Caco-2 (cell line): ENCODE measurements around the gene TBX10. TPM values are rescaled to one million over a fixed set of nuclear protein-coding genes. Genes with fewer than 3 reads are reported as not detected.

Experiments used
- BruUV-seq: library from RNA; stranded (reverse); fragments of 400-500 nt; replicated peaks from 2 replicates; lab custom pipeline; 2021; lab: Mats Ljungman, UMichigan
- CTCF ChIA-PET: fragments of 300-600 bp; sonication (Branson Sonifier 250); formaldehyde crosslinking; loops from one replicate; lab custom pipeline; 2022; ENCODE audit warnings: antibody characterized with exemption; lab: Charles Lee
- POLR2A ChIA-PET: fragments of 300-600 bp; sonication (Branson Sonifier 250); formaldehyde crosslinking; loops from one replicate; lab custom pipeline; 2022; ENCODE audit warnings: antibody characterized with exemption; lab: Charles Lee
- DNase-seq, 2 experiments: peaks; one replicate each; pipeline versions ENCODE4 v3.0.0 to v3.0.0-alpha.2; 2020 to 2022
- H3K27me3 ChIP-seq: replicated peaks from 2 replicates; pipeline ENCODE4 v1.6.0; 2011; ENCODE audit warnings: low read length; ENCODE audit not compliant: control insufficient read depth, insufficient read depth
- H3K36me3 ChIP-seq: 2 replicates; pipeline ENCODE4 v1.5.1; 2011; ENCODE audit warnings: low read length; ENCODE audit not compliant: control insufficient read depth, insufficient read depth
- H3K4me1 ChIP-seq: fragments of 250-450 bp; sonication (Bioruptor Pico); 2 replicates; pipeline ENCODE4 v1.5.1; 2020; ENCODE audit warnings: mild to moderate bottlenecking
- H3K4me3 ChIP-seq: 2 replicates; pipeline ENCODE4 v1.5.1; 2011; ENCODE audit warnings: low read depth, mild to moderate bottlenecking, control low read depth, low read length
- H3K9me3 ChIP-seq: fragments of 250-450 bp; sonication (Bioruptor Pico); 2 replicates; pipeline ENCODE4 v1.5.1; 2020; ENCODE audit warnings: mild to moderate bottlenecking, moderate library complexity
- H3K27ac Mint-ChIP-seq: one replicate; pipeline ENCODE4 v1.8.0; 2022; ENCODE audit warnings: mixed read lengths; ENCODE audit not compliant: unreplicated experiment
- H3K27me3 Mint-ChIP-seq: one replicate; pipeline ENCODE4 v1.8.0; 2022; ENCODE audit warnings: mixed read lengths; ENCODE audit not compliant: insufficient read depth, unreplicated experiment
- H3K36me3 Mint-ChIP-seq: one replicate; pipeline ENCODE4 v1.8.0; 2022; ENCODE audit warnings: mild to moderate bottlenecking, mixed read lengths; ENCODE audit not compliant: insufficient read depth, unreplicated experiment
- H3K4me1 Mint-ChIP-seq: one replicate; pipeline ENCODE4 v1.8.0; 2022; ENCODE audit warnings: low read depth, mixed read lengths; ENCODE audit not compliant: unreplicated experiment
- H3K4me3 Mint-ChIP-seq: one replicate; pipeline ENCODE4 v1.8.0; 2022; ENCODE audit warnings: mild to moderate bottlenecking, moderate library complexity, mixed read lengths; ENCODE audit not compliant: unreplicated experiment
- H3K9me3 Mint-ChIP-seq: one replicate; pipeline ENCODE4 v1.8.0; 2022; ENCODE audit warnings: mixed read lengths; ENCODE audit not compliant: unreplicated experiment
- intact Hi-C: fragments of 100-400 bp; cut with micrococcal nuclease; formaldehyde crosslinking; loops from one replicate; pipeline ENCODE4 v1.10.0; 2022; ENCODE audit not compliant: unreplicated experiment
- total RNA-seq: library from RNA; stranded (reverse); gene quantifications from 2 replicates; pipeline ENCODE4 v1.2.3, GENCODE V29; 2022
- TF ChIP-seq, protein P1 (sequence below), 2 experiments: fragments of 200-600 bp in 1 of 2; IDR thresholded peaks; 1 replicate in 1 of 2; 2 replicates in 1 of 2; pipeline versions ENCODE4 v1.5.1 to v1.8.0; 2011 to 2022; ENCODE audit warnings: antibody characterized with exemption in 1 of 2, control low read depth in 1 of 2, inconsistent platforms in 1 of 2, low read depth in 1 of 2, low read length in 1 of 2, mild to moderate bottlenecking in 1 of 2, moderate library complexity in 1 of 2; ENCODE audit not compliant: insufficient read depth in 1 of 2, severe bottlenecking in 1 of 2, unreplicated experiment in 1 of 2

Gene TBX10
- total RNA-seq, 1 experiment from 2014 or later: not detected

DNA sequence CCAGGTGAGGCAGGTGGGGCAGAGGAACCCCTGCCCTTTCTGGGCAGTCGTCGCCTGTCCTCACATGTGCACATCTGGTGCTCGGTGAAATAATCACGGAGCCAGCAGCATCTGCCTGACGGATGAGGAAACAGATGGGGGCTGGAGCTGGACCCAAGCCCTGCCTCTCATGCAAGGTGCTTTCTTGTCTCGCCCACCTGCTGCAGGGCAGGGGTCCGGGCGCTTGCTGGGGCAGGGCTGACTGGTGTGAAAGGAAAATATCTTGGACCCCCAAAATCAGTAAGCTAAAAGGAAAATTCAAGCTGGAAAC lies 31.6 kb upstream of the TBX10 start:
- TF ChIP-seq, protein P1, sequence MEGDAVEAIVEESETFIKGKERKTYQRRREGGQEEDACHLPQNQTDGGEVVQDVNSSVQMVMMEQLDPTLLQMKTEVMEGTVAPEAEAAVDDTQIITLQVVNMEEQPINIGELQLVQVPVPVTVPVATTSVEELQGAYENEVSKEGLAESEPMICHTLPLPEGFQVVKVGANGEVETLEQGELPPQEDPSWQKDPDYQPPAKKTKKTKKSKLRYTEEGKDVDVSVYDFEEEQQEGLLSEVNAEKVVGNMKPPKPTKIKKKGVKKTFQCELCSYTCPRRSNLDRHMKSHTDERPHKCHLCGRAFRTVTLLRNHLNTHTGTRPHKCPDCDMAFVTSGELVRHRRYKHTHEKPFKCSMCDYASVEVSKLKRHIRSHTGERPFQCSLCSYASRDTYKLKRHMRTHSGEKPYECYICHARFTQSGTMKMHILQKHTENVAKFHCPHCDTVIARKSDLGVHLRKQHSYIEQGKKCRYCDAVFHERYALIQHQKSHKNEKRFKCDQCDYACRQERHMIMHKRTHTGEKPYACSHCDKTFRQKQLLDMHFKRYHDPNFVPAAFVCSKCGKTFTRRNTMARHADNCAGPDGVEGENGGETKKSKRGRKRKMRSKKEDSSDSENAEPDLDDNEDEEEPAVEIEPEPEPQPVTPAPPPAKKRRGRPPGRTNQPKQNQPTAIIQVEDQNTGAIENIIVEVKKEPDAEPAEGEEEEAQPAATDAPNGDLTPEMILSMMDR (IDR thresholded peaks at IDR 0.05; ENCODE audit: insufficient read depth in 1 of 2, low read depth in 1 of 2, low read length in 1 of 2, severe bottlenecking in 1 of 2, unreplicated experiment in 1 of 2): no peak
- intact Hi-C loops: no loop called here
- H3K27me3 Mint-ChIP-seq: peaks cover under 1% of the 10 kb centered on the region
- H3K27ac Mint-ChIP-seq: no peak overlapping the region
- H3K36me3 ChIP-seq: no peaks in the 10 kb centered on the region
- peaks cover 3% of the 10 kb centered on the region for H3K9me3 Mint-ChIP-seq
- H3K4me3 Mint-ChIP-seq: no peak overlapping the region
- H3K36me3 Mint-ChIP-seq: no peaks in the 10 kb centered on the region
- peaks cover 19% of the 10 kb centered on the region for H3K4me1 ChIP-seq
- H3K4me3 ChIP-seq: no peak overlapping the region
- BruUV-seq: no TSS peak
- DNase-seq: no peak
- H3K4me1 Mint-ChIP-seq: peaks cover 14% of the 10 kb centered on the region
- no peaks in the 10 kb centered on the region for H3K27me3 ChIP-seq
- POLR2A ChIA-PET: no interaction called here
- CTCF ChIA-PET: interaction anchor here (0.6 to 1.8 kb wide), 3 partner anchors 12 to 546 kb away, joined by 4 to 7 read pairs (median 4); partner anchors contain the start of gene NUDT8
- peaks cover 6% of the 10 kb centered on the region for H3K9me3 ChIP-seq

DNA sequence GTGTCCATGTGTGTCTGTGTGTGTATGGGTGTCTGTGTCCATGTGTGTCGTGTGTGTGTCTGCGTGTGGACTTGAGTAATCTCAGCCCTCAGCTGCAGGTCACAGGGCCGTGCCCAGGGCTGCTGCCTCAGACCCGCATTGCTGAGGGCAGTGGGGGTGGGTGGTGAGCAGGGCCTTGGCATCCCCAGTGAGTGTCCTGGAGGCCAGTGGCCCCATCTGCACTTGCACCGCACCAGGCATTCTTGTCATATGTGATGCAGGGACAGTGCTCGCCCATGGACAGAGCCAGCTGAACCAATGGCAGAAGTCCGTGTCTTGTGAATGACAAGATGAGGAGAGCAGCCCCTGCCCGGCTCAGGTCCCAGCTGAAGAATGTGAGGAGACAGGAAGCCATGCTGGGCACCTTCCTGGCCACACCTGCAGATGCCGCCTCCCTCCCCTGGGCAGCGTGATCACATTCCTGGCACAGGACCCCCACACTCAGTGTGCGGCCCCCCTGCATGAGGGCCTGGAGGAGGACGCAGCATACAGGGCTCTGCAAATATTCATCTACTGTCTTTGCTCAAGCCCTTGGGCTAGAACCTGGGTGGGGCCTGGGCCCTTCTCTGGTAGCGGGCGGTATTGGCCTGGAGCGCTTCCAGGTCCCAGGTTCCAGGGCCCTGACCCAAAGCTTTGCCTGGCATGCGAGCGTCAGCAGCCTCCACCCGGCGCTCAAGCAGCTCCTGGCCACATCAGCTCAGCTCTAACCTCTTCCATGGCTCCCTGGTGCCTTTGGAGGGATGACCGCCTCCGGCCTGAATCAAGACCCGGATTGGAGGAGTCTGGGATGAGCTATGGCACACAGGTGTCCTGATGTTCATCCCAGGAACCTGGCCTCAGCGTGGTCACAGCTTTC lies 31.0 kb upstream of the TBX10 start:
- intact Hi-C loops: no loop called here
- TF ChIP-seq, protein P1 (IDR thresholded peaks at IDR 0.05; ENCODE audit: insufficient read depth in 1 of 2, low read depth in 1 of 2, low read length in 1 of 2, severe bottlenecking in 1 of 2, unreplicated experiment in 1 of 2): no peak
- no peaks in the 10 kb centered on the region for H3K27me3 Mint-ChIP-seq
- Histone ChIP-seq H3K27me3 (no peaks in the 10 kb centered on the region), H3K9me3 (no peaks in the 10 kb centered on the region; the same call in 1 of the 2 replicates), H3K4me3 (no peak overlapping the region), H3K36me3 (no peaks in the 10 kb centered on the region), H3K4me1 (peaks cover 19% of the 10 kb centered on the region)
- no peaks in the 10 kb centered on the region for H3K36me3 Mint-ChIP-seq
- ChIA-PET CTCF (interaction anchor here (1.4 to 1.8 kb wide), 2 partner anchors 11 to 40 kb away, joined by 4 to 7 read pairs; partner anchors contain the start of gene NUDT8), POLR2A (no interaction called here)
- no peak overlapping the region for H3K27ac Mint-ChIP-seq
- H3K4me3 Mint-ChIP-seq: no peak overlapping the region
- DNase-seq: peak in 1 of 2 experiments; percentile 57
- peaks cover 14% of the 10 kb centered on the region for H3K4me1 Mint-ChIP-seq
- BruUV-seq: no TSS peak
- H3K9me3 Mint-ChIP-seq: no peaks in the 10 kb centered on the region

DNA sequence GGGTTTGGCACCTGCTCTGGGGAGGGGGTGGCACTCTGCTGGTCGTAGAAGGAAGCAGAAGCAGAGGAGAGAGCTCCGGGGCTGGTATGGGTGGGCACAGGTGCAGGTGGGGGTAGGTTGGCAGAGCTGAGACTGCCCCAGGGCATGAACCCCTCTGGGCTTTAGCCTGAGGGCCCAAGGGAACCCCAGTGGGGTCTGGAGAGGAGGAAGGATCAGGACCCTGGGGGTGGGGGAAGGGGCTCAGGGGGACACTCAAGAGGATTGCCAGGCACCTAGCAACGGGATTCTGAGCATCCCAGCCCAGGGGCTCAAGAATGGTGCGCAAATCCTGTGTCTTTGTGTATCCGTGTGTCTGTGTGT lies 28.6 kb upstream of the TBX10 start:
- no peaks in the 10 kb centered on the region for H3K27me3 ChIP-seq
- H3K4me3 ChIP-seq: no peak overlapping the region
- intact Hi-C loops: no loop called here
- Mint-ChIP-seq H3K27ac (no peak overlapping the region), H3K4me3 (no peak overlapping the region), H3K36me3 (peaks cover under 1% of the 10 kb centered on the region), H3K27me3 (no peaks in the 10 kb centered on the region), H3K9me3 (no peaks in the 10 kb centered on the region), H3K4me1 (no peaks in the 10 kb centered on the region)
- ChIA-PET CTCF (interaction anchor here (0.9 to 1.9 kb wide), 2 partner anchors 9 to 23 kb away, joined by 3 to 5 read pairs; no protein-coding TSS in a partner anchor), POLR2A (no interaction called here)
- H3K36me3 ChIP-seq: no peaks in the 10 kb centered on the region
- no peaks in the 10 kb centered on the region for H3K9me3 ChIP-seq
- no TSS peak for BruUV-seq
- DNase-seq: no peak
- no peaks in the 10 kb centered on the region for H3K4me1 ChIP-seq
- TF ChIP-seq, protein P1 (IDR thresholded peaks at IDR 0.05; ENCODE audit: insufficient read depth in 1 of 2, low read depth in 1 of 2, low read length in 1 of 2, severe bottlenecking in 1 of 2, unreplicated experiment in 1 of 2): no peak
